ENCODE data around the gene FBXL7.

DNA sequence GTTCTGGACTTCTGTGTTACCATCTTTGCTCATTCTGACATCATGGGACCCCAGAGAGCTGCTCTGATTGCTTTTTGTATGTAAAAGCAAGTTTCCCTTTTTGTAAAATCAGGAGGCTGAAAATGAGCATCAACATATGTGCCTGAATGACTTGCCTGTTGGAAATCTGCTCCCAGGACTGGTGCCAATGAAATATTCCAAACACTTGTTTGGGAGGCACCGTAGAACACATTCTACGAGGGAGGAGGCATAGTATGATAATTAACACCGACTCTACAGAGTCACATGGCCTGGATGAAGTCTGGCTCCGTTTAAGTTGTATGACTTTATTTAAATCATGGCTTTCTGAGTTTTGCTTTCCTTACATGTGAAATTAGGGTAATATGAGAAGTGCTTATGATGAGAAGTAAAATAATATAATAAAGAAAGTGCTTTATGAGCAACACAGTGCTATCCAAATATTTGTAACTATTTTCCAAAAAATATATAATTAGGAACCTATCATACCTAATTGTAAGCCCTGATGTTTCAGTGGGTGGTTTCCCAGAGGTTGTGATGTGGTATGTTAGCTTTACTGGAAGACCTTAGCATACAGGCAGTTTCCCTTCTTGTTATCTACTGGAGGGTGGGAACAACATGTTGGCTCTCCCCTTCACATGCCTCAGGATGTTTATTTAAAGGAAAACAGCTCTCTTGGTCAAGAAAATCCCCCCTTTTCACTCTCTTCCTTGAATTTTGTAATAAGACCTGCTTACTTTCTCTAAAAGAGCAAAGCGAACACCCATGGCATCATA is 238.1 kb downstream of the FBXL7 start:
- TF ChIP-seq ZNF114 (CRISPR knock-in tag; IDR thresholded peaks at IDR 0.05) (no peak), EZH2 (IDR thresholded peaks at IDR 0.05; ENCODE audit: low read depth, unreplicated experiment) (no peak), JUNB (IDR thresholded peaks at IDR 0.05; ENCODE audit: unreplicated experiment) (no peak), ZNF331 (CRISPR knock-in tag; IDR thresholded peaks at IDR 0.05; ENCODE audit: low read depth) (no peak), POLR2AphosphoS5 (IDR thresholded peaks at IDR 0.05; ENCODE audit: low read depth) (no peak), EZH2phosphoT487 (IDR thresholded peaks at IDR 0.05; ENCODE audit: unreplicated experiment) (no peak)
- TF ChIP-seq, protein P1, sequence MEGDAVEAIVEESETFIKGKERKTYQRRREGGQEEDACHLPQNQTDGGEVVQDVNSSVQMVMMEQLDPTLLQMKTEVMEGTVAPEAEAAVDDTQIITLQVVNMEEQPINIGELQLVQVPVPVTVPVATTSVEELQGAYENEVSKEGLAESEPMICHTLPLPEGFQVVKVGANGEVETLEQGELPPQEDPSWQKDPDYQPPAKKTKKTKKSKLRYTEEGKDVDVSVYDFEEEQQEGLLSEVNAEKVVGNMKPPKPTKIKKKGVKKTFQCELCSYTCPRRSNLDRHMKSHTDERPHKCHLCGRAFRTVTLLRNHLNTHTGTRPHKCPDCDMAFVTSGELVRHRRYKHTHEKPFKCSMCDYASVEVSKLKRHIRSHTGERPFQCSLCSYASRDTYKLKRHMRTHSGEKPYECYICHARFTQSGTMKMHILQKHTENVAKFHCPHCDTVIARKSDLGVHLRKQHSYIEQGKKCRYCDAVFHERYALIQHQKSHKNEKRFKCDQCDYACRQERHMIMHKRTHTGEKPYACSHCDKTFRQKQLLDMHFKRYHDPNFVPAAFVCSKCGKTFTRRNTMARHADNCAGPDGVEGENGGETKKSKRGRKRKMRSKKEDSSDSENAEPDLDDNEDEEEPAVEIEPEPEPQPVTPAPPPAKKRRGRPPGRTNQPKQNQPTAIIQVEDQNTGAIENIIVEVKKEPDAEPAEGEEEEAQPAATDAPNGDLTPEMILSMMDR (conservative IDR thresholded peaks at IDR 0.05; ENCODE audit: low read depth in 2 of 2), result no peak
